ENCODE results near the gene PNKD. TPM values are rescaled to one million over a fixed set of nuclear protein-coding genes. Genes with fewer than 3 reads are reported as not detected.

PNKD gene
- total RNA-seq, 1 experiment from 2014 or later, result 49.8 TPM

DNA sequence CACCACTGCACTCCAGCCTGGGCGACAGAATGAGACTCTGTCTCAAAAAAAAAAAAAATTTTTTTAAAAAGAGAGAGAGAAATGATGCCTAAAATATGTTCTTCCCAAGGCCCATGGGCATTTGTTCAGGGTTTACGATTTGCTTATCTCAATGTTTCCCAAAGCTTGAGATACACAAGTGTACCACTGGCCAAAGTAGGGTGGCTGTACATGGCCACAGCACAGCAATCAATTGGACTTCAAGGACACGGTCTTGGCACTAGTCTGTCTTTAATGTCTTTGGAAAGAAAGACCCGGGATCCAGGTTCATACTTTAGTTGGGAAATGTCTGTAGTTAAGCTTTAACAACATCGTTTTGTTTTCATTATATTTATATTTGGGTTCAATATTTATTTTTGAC, 76.9 kb downstream of the PNKD start (continued):
- TF ChIP-seq FOXJ3 (CRISPR knock-in tag; IDR thresholded peaks at IDR 0.05; ENCODE audit: borderline replicate concordance), result no peak
- no peak for TF ChIP-seq RORB (CRISPR knock-in tag; IDR thresholded peaks at IDR 0.05)
- no peak for TF ChIP-seq KAT7 (CRISPR knock-in tag; IDR thresholded peaks at IDR 0.05; ENCODE audit: borderline replicate concordance)
- TF ChIP-seq NR3C1 (CRISPR knock-in tag; conservative IDR thresholded peaks at IDR 0.05; ENCODE audit: low read depth), result no peak

DNA sequence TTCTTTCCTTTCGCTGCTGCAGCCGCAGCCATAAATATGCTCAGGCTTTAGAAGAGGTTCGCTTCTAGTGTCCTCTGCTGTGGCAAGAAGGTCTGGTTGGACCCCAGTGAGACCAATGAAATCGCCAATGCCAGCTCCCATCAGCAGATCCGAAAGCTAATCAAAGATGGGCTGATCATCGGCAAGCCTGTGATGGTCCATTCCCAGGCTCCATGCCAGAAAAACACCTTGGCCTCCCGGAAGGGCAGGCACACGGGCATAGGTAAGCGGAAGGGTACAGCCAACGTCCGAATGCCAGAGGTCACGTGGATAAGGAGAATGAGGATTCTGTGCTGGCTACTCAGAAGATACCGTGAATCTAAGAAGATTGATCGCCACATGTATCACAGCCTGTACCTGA, 83.7 kb downstream of the PNKD start:
- no peak overlapping the region for H3K27ac Mint-ChIP-seq
- no peak overlapping the region for H3K4me3 Mint-ChIP-seq
- ChIA-PET POLR2A (no interaction called here), CTCF (no interaction called here)
- no peaks in the 10 kb centered on the region for H3K27me3 Mint-ChIP-seq (ENCODE audit: low read depth)
- H3K4me1 Mint-ChIP-seq, result peaks cover 16% of the 10 kb centered on the region
- H3K36me3 Mint-ChIP-seq, result peaks cover 17% of the 10 kb centered on the region
- H3K9me3 Mint-ChIP-seq, result peaks cover 20% of the 10 kb centered on the region
- DNase-seq (ENCODE audit: low spot score) (no peak), ATAC-seq (no peak)
- TF ChIP-seq CTCF (IDR thresholded peaks at IDR 0.05), result no peak
- no peak for TF ChIP-seq ZNF671 (CRISPR knock-in tag; IDR thresholded peaks at IDR 0.05)
- no peak for TF ChIP-seq USF1 (CRISPR knock-in tag; IDR thresholded peaks at IDR 0.05)
- TF ChIP-seq HMGXB4 (CRISPR knock-in tag; IDR thresholded peaks at IDR 0.05), result no peak
- TF ChIP-seq JAZF1 (CRISPR knock-in tag; IDR thresholded peaks at IDR 0.05), result no peak
- no peak for TF ChIP-seq ARID4B (CRISPR knock-in tag; IDR thresholded peaks at IDR 0.05; ENCODE audit: borderline replicate concordance)
- TF ChIP-seq MXD4 (CRISPR knock-in tag; IDR thresholded peaks at IDR 0.05; ENCODE audit: borderline replicate concordance), result no peak
- TF ChIP-seq SOX15 (CRISPR knock-in tag; IDR thresholded peaks at IDR 0.05), result no peak
- TF ChIP-seq NR3C1 (CRISPR knock-in tag; conservative IDR thresholded peaks at IDR 0.05; ENCODE audit: low read depth), result no peak
- no peak for TF ChIP-seq NFATC4 (CRISPR knock-in tag; IDR thresholded peaks at IDR 0.05)
- no peak for TF ChIP-seq ZNF416 (CRISPR knock-in tag; IDR thresholded peaks at IDR 0.05)
- TF ChIP-seq, protein P1, sequence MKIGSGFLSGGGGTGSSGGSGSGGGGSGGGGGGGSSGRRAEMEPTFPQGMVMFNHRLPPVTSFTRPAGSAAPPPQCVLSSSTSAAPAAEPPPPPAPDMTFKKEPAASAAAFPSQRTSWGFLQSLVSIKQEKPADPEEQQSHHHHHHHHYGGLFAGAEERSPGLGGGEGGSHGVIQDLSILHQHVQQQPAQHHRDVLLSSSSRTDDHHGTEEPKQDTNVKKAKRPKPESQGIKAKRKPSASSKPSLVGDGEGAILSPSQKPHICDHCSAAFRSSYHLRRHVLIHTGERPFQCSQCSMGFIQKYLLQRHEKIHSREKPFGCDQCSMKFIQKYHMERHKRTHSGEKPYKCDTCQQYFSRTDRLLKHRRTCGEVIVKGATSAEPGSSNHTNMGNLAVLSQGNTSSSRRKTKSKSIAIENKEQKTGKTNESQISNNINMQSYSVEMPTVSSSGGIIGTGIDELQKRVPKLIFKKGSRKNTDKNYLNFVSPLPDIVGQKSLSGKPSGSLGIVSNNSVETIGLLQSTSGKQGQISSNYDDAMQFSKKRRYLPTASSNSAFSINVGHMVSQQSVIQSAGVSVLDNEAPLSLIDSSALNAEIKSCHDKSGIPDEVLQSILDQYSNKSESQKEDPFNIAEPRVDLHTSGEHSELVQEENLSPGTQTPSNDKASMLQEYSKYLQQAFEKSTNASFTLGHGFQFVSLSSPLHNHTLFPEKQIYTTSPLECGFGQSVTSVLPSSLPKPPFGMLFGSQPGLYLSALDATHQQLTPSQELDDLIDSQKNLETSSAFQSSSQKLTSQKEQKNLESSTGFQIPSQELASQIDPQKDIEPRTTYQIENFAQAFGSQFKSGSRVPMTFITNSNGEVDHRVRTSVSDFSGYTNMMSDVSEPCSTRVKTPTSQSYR (CRISPR knock-in tag; IDR thresholded peaks at IDR 0.05), result no peak
- no peak for TF ChIP-seq FOXP1 (CRISPR knock-in tag; IDR thresholded peaks at IDR 0.05; ENCODE audit: borderline replicate concordance)
- no peak for TF ChIP-seq IRF1 (CRISPR knock-in tag; IDR thresholded peaks at IDR 0.05)
- no peak for TF ChIP-seq CREB1 (CRISPR knock-in tag; IDR thresholded peaks at IDR 0.05)
- TF ChIP-seq ATF6 (CRISPR knock-in tag; IDR thresholded peaks at IDR 0.05), result no peak
- no peak for TF ChIP-seq NR2C2 (CRISPR knock-in tag; IDR thresholded peaks at IDR 0.05)

All from WTC11 (cell line).